CD4-positive, alpha-beta T cell treated with Interleukin-15 for 4 hours (primary cell): ENCODE data around the gene FHIT.
"Not testable (repeated sequence)": the region's sequence is repeated elsewhere in the genome, so short reads cannot be mapped to it uniquely, and the experiment has no call there.

Experiments
- DNase-seq: peaks from one replicate; pipeline ENCODE4 v3.0.0-alpha.2; 2020; ENCODE audit warnings: low spot score

Gene FHIT

DNA sequence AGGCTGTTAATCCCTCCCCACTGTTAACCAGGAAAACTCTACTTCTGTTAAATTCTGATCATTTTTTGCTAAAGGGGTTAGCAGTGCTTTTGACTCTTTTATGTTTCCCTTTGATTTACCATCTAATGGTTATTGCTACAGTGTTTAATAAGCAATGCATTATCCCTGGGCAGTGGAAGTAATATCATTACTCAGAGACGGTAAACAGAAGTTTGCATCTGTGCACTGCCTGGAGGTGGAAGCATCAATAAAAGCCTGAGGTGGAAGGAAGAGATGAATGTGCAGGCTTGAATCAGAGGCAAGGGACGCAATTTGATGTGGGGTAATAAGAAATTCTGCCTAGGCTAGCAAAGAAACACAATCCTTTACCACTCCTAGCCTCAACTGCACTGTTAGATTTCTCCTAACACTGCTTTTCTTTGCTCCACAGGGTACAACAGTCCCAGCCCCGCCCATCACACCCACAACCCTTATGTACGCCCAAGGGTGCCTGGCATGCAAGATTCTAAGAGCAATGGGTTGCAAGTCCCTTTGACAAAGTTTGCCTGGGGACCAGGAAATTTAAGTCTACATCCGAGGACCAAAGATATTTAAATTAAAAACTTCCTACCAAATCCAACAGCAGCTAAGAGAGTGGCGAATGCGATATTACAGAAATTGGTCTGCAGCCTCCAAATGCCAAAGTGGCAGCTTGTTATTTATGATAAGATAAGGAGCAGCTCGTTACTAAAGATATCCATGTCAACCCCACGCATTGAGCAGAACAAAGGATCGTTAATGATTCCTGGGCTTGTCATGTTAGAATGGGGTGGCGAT is 261.4 kb downstream of the FHIT start:
- no peak for DNase-seq

- DNase-seq, result not testable (repeated sequence)
These were observed 264.1 kb downstream of the FHIT start for GRCh38 chr3:60987191-60987590.

DNA sequence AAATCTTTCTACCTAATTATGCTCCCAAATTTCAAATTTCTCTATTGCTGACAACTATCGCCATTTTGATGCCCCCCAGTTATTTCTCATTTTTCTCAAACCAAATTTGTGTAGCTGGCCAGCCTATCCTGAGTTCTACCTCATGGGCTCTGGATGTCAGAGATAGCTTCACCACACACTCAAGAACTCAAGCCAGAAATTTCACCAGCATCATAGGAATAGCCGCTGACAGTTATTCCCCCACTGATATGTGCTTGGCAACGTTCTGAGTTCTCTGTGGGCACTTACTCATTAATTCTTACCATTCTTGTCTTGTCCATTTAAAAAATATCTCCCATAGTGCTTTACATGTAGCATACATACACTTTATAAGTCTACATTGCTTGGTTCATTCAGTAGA is 264.7 kb downstream of the FHIT start:
- no peak for DNase-seq

DNA sequence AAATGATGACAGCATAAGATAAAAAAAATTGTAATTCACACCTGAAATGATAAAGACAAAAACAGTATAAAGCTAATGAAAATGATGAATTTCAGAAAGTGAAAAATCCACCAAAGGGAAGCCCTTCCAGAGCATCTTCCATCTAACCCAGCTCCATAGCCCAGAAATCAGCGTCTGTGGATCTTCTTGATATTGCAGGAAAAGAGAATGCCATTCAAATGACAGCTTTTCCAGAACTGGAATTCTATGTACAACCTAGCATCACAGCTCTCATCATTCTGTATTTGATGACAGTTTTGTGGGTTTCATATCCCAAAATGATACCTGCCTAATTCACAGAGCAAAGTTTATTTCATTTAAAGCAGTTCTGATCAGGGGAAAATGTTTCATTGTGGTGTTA is 267.3 kb downstream of the FHIT start:
- DNase-seq, result no peak

GRCh38 chr3:60980342-60980692 is 270.9 kb downstream of the FHIT start:
- no peak for DNase-seq

- no peak for DNase-seq
These were observed 271.6 kb downstream of the FHIT start for GRCh38 chr3:60979461-60980341.

DNA sequence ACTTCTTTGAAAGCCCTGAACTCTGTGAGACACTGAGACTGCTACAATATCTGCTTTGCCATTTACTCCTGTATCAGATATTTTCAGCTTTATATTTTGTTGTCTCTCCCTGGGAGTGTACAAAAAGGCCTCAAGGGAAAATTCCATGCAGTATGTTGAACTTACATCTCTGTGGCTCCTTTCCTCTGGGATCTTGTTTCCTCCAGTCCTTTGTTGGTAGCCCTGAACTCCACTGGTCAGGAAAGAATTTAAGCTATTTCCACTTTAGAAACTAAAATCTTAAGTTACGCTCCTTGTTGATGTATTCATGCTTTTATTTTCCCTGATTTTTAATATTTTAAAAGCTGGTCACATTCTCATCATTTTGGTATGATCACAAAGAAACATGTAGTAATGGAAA is 277.9 kb downstream of the FHIT start:
- DNase-seq, result no peak

DNA sequence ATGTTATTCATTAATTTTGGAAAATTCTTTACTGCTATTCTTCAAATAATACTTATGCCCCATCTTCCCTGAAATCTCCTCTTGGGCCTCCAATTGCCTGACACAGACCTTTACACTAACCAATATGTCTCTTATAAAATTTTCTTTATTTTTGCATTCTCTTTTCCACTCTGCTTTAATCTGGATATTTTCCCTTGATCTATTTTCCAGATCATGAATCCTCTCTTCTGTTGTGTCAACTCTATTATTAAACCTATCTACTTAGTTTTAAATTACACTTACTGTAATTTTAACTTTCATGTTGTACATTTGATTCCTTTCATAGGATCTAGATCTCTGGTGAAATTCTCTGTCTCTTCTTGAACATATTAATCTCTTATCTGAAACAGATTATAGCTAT is 278.7 kb downstream of the FHIT start:
- no peak for DNase-seq

- DNase-seq, result no peak
These were observed 280.4 kb downstream of the FHIT start for GRCh38 chr3:60970850-60971249.

DNA sequence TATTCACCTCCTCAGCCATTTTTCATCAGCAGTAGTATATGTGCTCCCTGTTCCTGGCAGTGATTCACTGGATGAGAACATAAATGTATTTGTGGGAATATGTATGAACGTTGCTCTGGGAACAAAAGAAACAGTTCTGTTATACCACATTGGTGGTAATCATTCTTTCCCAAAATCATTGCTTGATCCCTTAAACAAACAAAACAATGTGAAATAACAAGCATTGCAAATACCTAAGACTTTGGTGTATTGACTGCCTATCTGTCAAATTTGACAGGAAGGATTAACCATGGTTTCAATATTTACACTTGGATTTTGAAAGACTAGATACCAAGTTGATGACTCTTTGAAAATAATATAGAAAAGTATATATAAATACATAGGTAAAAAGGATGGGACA is 284.1 kb downstream of the FHIT start:
- DNase-seq, result no peak

- no peak for DNase-seq
These were observed 293.7 kb downstream of the FHIT start for GRCh38 chr3:60957541-60957940.

DNA sequence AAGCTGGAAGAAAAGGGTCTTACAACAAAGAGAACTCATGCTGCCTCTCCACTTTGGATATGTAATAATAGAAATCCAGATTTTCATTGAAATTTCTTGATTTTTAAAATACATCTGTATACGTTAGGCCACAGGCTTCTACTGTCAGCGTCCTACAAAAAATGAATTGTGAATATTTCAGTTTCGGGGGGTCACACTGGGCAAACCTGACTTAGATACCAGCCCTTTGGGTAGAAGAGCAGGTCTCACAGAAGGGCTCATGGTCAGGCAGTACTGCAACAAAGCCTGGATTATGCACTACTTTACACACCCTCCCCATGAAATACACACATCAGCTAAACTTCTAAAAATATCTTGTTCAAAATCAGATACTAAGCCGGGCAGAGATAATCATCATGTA is 294.5 kb downstream of the FHIT start:
- no peak for DNase-seq

DNA sequence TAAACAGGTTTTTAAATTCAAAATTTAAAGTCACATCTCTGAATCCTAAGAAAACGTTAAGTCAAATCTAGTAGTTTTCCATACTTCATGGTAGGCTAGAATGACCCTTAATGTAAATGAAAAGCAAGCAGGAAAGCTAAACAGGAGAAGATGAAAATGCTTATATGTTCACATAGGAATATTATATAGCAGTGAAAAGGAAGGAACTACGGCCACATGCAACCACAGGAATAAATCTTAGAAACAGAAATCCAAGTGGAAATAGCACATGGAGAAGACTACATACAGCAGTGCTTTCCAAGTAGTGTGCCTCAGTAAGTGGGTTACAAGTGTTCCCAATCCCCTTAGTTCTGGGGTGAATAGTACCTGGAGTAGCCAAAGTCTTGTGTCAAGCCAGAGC is 296.2 kb downstream of the FHIT start:
- no peak for DNase-seq

DNA sequence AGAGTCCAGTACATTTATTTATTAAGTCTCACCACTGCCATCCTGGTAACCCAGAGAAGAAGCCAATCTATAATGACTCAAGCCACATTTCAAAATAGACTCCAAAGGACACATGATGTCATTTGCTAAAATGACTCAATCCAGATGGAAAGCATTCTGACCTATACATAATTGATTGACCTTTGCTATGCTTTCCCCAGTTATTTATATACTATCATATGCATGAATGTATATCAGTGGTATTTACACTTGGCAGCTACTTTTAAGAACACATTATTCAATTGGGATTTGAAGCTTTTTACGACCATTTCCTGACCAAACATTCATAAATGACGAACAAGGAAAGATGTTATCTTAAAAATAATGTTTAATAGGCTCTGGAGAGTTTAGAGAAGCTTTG is 297.2 kb downstream of the FHIT start:
- DNase-seq, result no peak

- DNase-seq, result no peak
These were observed 297.9 kb downstream of the FHIT start for GRCh38 chr3:60953351-60953750.

DNA sequence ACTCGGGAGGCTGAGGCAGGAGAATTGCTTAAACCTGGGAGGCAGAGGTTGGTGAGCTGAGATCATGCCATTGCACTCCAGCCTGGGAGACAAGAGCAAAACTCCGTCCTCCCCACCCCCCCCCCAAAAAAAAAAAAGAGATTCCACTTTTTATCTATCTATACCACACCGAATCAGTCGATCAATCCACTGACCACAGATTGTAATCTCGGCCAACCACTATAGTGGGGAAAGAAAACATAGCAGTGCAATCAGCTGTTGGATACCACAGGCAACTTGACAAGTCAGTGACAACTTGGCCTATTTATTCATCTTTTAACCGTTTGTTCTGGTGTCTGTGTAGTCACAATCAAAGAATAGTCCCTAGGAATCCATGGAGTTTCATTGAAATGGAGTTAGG is 299.2 kb downstream of the FHIT start:
- DNase-seq, result no peak

DNA sequence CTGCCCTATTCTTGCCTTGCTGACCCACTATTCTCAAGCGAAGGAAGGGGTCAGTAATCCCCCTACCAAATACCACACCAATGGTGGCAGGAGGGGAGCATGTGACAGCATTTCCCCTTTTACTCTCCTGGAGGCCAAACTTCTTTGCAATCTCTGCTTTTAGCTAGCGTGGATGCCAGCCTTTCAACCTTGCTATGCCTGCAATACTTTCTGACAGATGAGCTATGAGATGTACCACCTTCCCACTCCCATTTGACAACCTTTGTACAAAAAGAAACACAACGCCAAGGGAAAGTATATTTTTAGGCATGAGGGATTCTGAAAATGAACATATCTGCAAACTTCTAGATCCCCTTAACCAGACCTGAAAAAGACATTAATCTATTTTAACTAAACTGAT is 302.1 kb downstream of the FHIT start:
- DNase-seq, result no peak

DNA sequence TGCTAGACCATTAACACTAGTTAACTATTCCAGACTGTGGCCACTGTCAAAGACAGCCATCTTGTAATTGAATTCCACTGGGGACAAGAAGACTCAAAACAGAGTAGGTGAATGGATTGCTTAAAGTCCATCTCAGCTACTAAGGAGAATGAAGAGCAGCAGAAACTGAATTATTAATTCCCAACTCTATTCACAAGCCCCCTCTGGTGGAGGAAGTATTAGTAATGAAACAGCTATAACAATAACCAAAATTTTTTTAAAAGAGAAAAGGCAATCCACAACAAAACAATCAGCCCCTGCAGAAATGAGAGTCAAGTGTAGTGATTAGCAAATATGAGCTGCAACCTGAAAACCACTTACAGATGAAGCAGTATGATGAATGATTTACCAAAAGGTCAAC is 302.8 kb downstream of the FHIT start:
- DNase-seq, result no peak

DNA sequence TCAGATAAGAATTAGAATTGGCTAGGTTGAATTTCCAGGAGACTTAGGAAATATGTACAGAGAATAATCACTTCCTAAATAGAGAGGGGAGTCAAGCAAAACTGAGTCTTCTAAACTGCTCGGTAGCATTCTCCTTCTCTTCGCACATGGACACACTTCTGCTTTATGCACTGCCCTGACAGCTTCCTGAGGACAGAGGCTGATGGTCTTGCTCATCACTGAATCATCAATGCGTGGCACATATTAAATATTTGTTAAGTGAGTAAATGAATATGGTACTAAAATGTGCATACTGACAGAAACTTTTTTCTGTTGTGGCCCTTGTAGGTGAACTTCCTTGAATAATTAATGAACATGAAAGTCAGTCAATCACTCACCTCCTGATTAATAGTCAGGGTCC is 315.5 kb downstream of the FHIT start:
- DNase-seq, result no peak

- no peak for DNase-seq
These were observed 317.4 kb downstream of the FHIT start for GRCh38 chr3:60933824-60934223.

GRCh38 chr3:60932643-60933042 is 318.6 kb downstream of the FHIT start:
- no peak for DNase-seq

GRCh38 chr3:60932170-60932569 is 319.1 kb downstream of the FHIT start:
- no peak for DNase-seq

DNA sequence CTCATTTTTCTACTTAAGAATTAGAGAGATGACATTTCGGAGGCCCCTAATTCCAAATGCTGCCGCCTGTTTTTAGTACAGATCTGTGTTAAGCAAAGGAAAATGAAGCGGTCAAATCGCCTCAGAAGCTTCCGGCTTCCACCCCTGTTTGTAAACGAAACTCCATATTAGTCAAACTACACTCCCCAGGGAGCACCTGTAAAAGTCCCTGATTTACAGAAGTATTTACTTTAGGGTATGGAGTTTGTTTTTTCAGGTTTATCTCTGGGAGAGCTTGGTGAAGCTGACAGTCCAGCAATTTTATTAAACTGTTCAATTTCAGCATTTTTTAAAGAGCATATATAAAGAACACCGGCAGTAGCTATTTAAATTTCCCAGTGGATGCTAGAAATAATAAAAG is 319.8 kb downstream of the FHIT start:
- DNase-seq, result no peak

GRCh38 chr3:60920519-60920918 is 330.7 kb downstream of the FHIT start:
- DNase-seq, result no peak
